HAP-1 (cell line): ENCODE measurements around the gene MB21D2.

Experiments used
- DNase-seq, 2 experiments: peaks; one replicate each; pipeline ENCODE4 v3.0.0-alpha.2; 2016 to 2020; ENCODE audit warnings: low spot score in 2 of 2
- H3K27me3 ChIP-seq: fragments of 250-450 bp; sonication (Bioruptor Pico); 2 replicates; pipeline ENCODE4 v1.5.1; 2020; ENCODE audit warnings: low read depth, mild to moderate bottlenecking, moderate library complexity
- H3K36me3 ChIP-seq: fragments of 250-450 bp; sonication (Bioruptor Pico); replicated peaks from 2 replicates; pipeline ENCODE4 v1.5.1; 2020; ENCODE audit warnings: mild to moderate bottlenecking
- H3K4me1 ChIP-seq: fragments of 250-450 bp; sonication (Bioruptor Pico); 2 replicates; pipeline ENCODE4 v1.5.1; 2020; ENCODE audit warnings: mild to moderate bottlenecking
- H3K4me3 ChIP-seq: fragments of 250-450 bp; sonication (Bioruptor Pico); 2 replicates; pipeline ENCODE4 v1.5.1; 2020; ENCODE audit warnings: mild to moderate bottlenecking, moderate library complexity
- H3K9me3 ChIP-seq: fragments of 250-450 bp; sonication (Bioruptor Pico); 2 replicates; pipeline ENCODE4 v1.5.1; 2020; ENCODE audit warnings: mild to moderate bottlenecking, moderate library complexity
- in situ Hi-C: fragments of 300-500 bp; cut with MboI; formaldehyde crosslinking; loops from 3 replicates; pipeline ENCODE4 v1.14.3; 2020; ENCODE audit warnings: low sequenced_read_pairs, inconsistent platforms, mixed read lengths

The MB21D2 gene

GRCh38 chr3:192747145-192747544 is 170.5 kb downstream of the MB21D2 start:
- no peaks in the 10 kb centered on the region for H3K36me3 ChIP-seq
- no peaks in the 10 kb centered on the region for H3K4me1 ChIP-seq
- no peak for DNase-seq
- H3K9me3 ChIP-seq, result no peaks in the 10 kb centered on the region
- in situ Hi-C loops, result no loop called here
- no peak overlapping the region for H3K4me3 ChIP-seq
- H3K27me3 ChIP-seq, result no peaks in the 10 kb centered on the region
